Activated effector memory CD4-positive, alpha-beta T cell treated with anti-CD3 and anti-CD28 coated beads, Interleukin-2, amount 50 U/mL, for 16 hours (primary cell): ENCODE data around the gene NKAIN2.

Experiments
- DNase-seq: peaks from one replicate; pipeline ENCODE4 v3.0.0-alpha.2; 2020

The NKAIN2 gene

GRCh38 chr6:124040655-124041054 is 237.0 kb downstream of the NKAIN2 start:
- DNase-seq, result no peak

- DNase-seq, result no peak
These were observed 248.5 kb downstream of the NKAIN2 start for GRCh38 chr6:124052120-124052519.

- no peak for DNase-seq
These were observed 249.7 kb downstream of the NKAIN2 start for GRCh38 chr6:124053315-124053714.

GRCh38 chr6:124054034-124054433 is 250.4 kb downstream of the NKAIN2 start:
- DNase-seq, result no peak

- no peak for DNase-seq
These were observed 251.7 kb downstream of the NKAIN2 start for GRCh38 chr6:124055395-124055794.

GRCh38 chr6:124055963-124056362 is 252.3 kb downstream of the NKAIN2 start:
- no peak for DNase-seq

GRCh38 chr6:124056407-124057334 is 253.0 kb downstream of the NKAIN2 start:
- no peak for DNase-seq

GRCh38 chr6:124057461-124057860 is 253.8 kb downstream of the NKAIN2 start:
- DNase-seq, result no peak

- DNase-seq, result no peak
These were observed 260.9 kb downstream of the NKAIN2 start for GRCh38 chr6:124064317-124065113.

GRCh38 chr6:124066269-124066668 is 262.6 kb downstream of the NKAIN2 start:
- no peak for DNase-seq

GRCh38 chr6:124066946-124067552 is 263.4 kb downstream of the NKAIN2 start:
- DNase-seq, result no peak

GRCh38 chr6:124069230-124069950 is 265.7 kb downstream of the NKAIN2 start:
- no peak for DNase-seq

- no peak for DNase-seq
These were observed 269.4 kb downstream of the NKAIN2 start for GRCh38 chr6:124073021-124073420.

- no peak for DNase-seq
These were observed 270.3 kb downstream of the NKAIN2 start for GRCh38 chr6:124073820-124074587.

GRCh38 chr6:124074606-124075005 is 270.9 kb downstream of the NKAIN2 start:
- DNase-seq, result no peak

- DNase-seq, result no peak
These were observed 272.8 kb downstream of the NKAIN2 start for GRCh38 chr6:124076336-124077048.

GRCh38 chr6:124078169-124078568 is 274.5 kb downstream of the NKAIN2 start:
- DNase-seq, result no peak

- DNase-seq, result no peak
These were observed 276.8 kb downstream of the NKAIN2 start for GRCh38 chr6:124080483-124080882.

- no peak for DNase-seq
These were observed 286.8 kb downstream of the NKAIN2 start for GRCh38 chr6:124090491-124090890.

GRCh38 chr6:124099520-124099919 is 295.9 kb downstream of the NKAIN2 start:
- DNase-seq, result no peak

GRCh38 chr6:124110514-124110913 is 306.8 kb downstream of the NKAIN2 start:
- no peak for DNase-seq
